Measurements from ENCODE around the gene ATG2B. TPM values are rescaled to one million over a fixed set of nuclear protein-coding genes. Genes with fewer than 3 reads are reported as not detected.

The ATG2B gene
- total RNA-seq, 1 donor from 2014 or later: 11.9 TPM

DNA sequence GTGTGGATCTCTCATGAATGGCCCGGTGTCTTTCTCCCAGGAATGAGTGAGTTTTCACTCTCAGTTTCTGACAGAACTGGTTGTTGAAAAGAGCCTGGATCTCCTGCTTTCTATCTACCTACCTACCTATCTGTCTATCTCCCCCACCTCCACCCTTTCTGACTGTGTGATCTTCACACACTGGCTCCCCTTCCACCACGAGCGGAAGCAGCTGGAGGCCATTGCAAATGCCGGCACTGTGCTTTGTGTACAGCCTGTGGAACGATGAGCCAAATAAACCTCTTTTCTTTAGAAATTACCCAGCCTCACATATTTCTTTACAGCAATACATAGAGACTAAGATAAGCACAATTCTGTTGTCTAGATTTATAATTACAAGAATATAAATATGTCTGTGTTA lies 7.4 kb upstream of the ATG2B start:
- peaks cover 13% of the 10 kb centered on the region for H3K36me3 Mint-ChIP-seq
- Histone ChIP-seq H3F3A (ENCODE audit: low read depth) (no peaks in the 10 kb centered on the region), H4K20me1 (ENCODE audit: low read depth) (peaks cover 13% of the 10 kb centered on the region), H3K36me3 (no peaks in the 10 kb centered on the region), H3K79me2 (ENCODE audit: low read depth) (peaks cover 95% of the 10 kb centered on the region), H2AFZ (replicated peaks) (no peak overlapping the region), H3K9ac (no peak overlapping the region), H3K9me3 (ENCODE audit: low read depth) (no peaks in the 10 kb centered on the region), H3K27me3 (no peaks in the 10 kb centered on the region), H3K4me2 (no peak overlapping the region), H3K4me3 (no peak overlapping the region), H3K4me1 (no peaks in the 10 kb centered on the region), H3K27ac (no peak overlapping the region)
- DNase-seq (ENCODE audit: low spot score): no peak
- H3K4me1 Mint-ChIP-seq: peaks cover 9% of the 10 kb centered on the region
- H3K27ac Mint-ChIP-seq: no peak overlapping the region
- H3K4me3 Mint-ChIP-seq: no peak overlapping the region
- H3K27me3 Mint-ChIP-seq (ENCODE audit: insufficient read depth, low read depth): no peaks in the 10 kb centered on the region
- peaks cover 2% of the 10 kb centered on the region for H3K9me3 Mint-ChIP-seq
- TF ChIP-seq EZH2 (IDR thresholded peaks at IDR 0.05) (no peak), EZH2phosphoT487 (IDR thresholded peaks at IDR 0.05) (no peak)
- TF ChIP-seq, protein P1, sequence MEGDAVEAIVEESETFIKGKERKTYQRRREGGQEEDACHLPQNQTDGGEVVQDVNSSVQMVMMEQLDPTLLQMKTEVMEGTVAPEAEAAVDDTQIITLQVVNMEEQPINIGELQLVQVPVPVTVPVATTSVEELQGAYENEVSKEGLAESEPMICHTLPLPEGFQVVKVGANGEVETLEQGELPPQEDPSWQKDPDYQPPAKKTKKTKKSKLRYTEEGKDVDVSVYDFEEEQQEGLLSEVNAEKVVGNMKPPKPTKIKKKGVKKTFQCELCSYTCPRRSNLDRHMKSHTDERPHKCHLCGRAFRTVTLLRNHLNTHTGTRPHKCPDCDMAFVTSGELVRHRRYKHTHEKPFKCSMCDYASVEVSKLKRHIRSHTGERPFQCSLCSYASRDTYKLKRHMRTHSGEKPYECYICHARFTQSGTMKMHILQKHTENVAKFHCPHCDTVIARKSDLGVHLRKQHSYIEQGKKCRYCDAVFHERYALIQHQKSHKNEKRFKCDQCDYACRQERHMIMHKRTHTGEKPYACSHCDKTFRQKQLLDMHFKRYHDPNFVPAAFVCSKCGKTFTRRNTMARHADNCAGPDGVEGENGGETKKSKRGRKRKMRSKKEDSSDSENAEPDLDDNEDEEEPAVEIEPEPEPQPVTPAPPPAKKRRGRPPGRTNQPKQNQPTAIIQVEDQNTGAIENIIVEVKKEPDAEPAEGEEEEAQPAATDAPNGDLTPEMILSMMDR (IDR thresholded peaks at IDR 0.05): no peak

DNA sequence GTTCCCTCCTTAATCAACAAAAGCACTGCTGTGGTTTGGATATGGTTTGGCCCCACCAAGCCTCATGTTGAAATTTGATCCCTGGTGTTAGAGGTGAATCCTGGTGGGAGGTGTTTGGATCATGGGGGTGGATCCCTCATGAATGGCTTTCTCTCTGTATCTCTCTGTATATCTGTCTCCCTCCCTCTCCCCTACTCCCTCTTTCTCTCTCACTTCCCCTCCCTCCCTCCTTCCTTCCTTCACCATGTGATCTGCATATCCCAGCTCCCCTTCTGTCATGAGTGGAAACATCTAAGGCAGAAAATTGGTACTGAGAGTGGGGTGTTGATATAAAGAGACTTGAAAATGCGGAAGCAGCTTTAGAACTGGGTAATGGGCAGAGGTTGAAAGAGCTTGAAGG lies 5.4 kb upstream of the ATG2B start:
- Histone ChIP-seq H3K9ac (no peak overlapping the region), H3K4me1 (peaks cover 6% of the 10 kb centered on the region), H3K27ac (no peak overlapping the region), H3K27me3 (no peaks in the 10 kb centered on the region), H3K79me2 (ENCODE audit: low read depth) (peaks cover 100% of the 10 kb centered on the region), H3K4me2 (no peak overlapping the region), H2AFZ (replicated peaks) (no peak overlapping the region), H3K9me3 (ENCODE audit: low read depth) (no peaks in the 10 kb centered on the region), H3K4me3 (no peak overlapping the region), H3K36me3 (no peaks in the 10 kb centered on the region), H3F3A (ENCODE audit: low read depth) (peaks cover 7% of the 10 kb centered on the region), H4K20me1 (ENCODE audit: low read depth) (peaks cover 29% of the 10 kb centered on the region)
- Mint-ChIP-seq H3K27ac (no peak overlapping the region), H3K27me3 (ENCODE audit: insufficient read depth, low read depth) (no peaks in the 10 kb centered on the region), H3K4me1 (peaks cover 22% of the 10 kb centered on the region), H3K36me3 (peaks cover 11% of the 10 kb centered on the region), H3K9me3 (peaks cover 2% of the 10 kb centered on the region), H3K4me3 (no peak overlapping the region)
- DNase-seq (ENCODE audit: low spot score): no peak
- TF ChIP-seq, protein P1 (IDR thresholded peaks at IDR 0.05): no peak
- no peak for TF ChIP-seq EZH2 (IDR thresholded peaks at IDR 0.05)
- no peak for TF ChIP-seq EZH2phosphoT487 (IDR thresholded peaks at IDR 0.05)

DNA sequence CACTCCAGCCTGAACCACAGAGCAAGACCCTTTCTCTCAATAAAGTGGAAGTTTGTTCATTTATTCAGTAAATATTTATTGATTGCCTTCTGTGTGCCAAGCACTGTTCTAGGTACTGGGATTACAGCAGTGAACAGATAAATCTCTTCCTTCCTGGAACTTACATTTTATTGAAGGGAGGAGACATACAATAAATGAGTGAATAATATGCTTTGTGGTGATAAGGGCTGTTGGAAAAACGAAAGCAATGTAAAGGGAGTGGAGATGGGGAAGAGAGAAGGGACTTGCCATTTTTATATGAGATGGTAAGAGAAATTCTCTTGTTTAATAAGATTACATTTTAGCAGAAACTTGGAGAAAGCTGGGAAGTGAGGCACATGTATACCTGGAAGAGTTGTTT lies 1.8 kb upstream of the ATG2B start:
- H3K4me3 ChIP-seq: peak overlapping the region; percentile 71
- no peak overlapping the region for H3K27ac ChIP-seq
- no peaks in the 10 kb centered on the region for H3K9me3 ChIP-seq (ENCODE audit: low read depth)
- no peak overlapping the region for H3K9ac ChIP-seq
- peaks cover 93% of the 10 kb centered on the region for H3K79me2 ChIP-seq (ENCODE audit: low read depth)
- Mint-ChIP-seq H3K4me1 (peaks cover 43% of the 10 kb centered on the region), H3K9me3 (no peaks in the 10 kb centered on the region), H3K27ac (no peak overlapping the region), H3K27me3 (ENCODE audit: insufficient read depth, low read depth) (no peaks in the 10 kb centered on the region), H3K36me3 (peaks cover 9% of the 10 kb centered on the region), H3K4me3 (peak overlapping the region; percentile 94)
- TF ChIP-seq EZH2 (IDR thresholded peaks at IDR 0.05) (no peak), EZH2phosphoT487 (IDR thresholded peaks at IDR 0.05) (no peak)
- TF ChIP-seq, protein P1 (IDR thresholded peaks at IDR 0.05): no peak
- H2AFZ ChIP-seq (replicated peaks): no peak overlapping the region
- peaks cover 16% of the 10 kb centered on the region for H3K4me1 ChIP-seq
- DNase-seq (ENCODE audit: low spot score): no peak
- H3F3A ChIP-seq (ENCODE audit: low read depth): peaks cover 14% of the 10 kb centered on the region
- peak overlapping the region; percentile 91 for H3K4me2 ChIP-seq
- H3K36me3 ChIP-seq: no peaks in the 10 kb centered on the region
- peaks cover 49% of the 10 kb centered on the region for H4K20me1 ChIP-seq (ENCODE audit: low read depth)
- no peaks in the 10 kb centered on the region for H3K27me3 ChIP-seq

Data from neural progenitor cell (in vitro differentiated cells).